ENCODE data around the gene SART3. TPM values are rescaled to one million over a fixed set of nuclear protein-coding genes. Genes with fewer than 3 reads are reported as not detected.

The SART3 gene
- total RNA-seq: 100 to 1,000 TPM in 1 of 5 donors, 10 to 100 TPM in 4; 47.2 to 106 (median 56.2) TPM
- polyA plus RNA-seq: 10 to 100 TPM; 11.7 to 12.4 (median 12.0) TPM
- long read RNA-seq, donor 1, partial matches to known transcripts: 0 of 2 reads
- long read RNA-seq, donor 1, other reads (novel, unspliced or antisense): 0 of 2 reads
- long read RNA-seq, donor 2, full-length matches to known transcripts: 4 of 4 reads
- long read RNA-seq, donor 2, partial matches to known transcripts: 0 of 4 reads
- long read RNA-seq, donor 2, other reads (novel, unspliced or antisense): 0 of 4 reads
- long read RNA-seq, donor 3, full-length matches to known transcripts: 1 of 1 reads
- long read RNA-seq, donor 3, partial matches to known transcripts: 0 of 1 reads
- long read RNA-seq, donor 3, other reads (novel, unspliced or antisense): 0 of 1 reads
- long read RNA-seq, donor 4, full-length matches to known transcripts: 1 of 1 reads
- long read RNA-seq, donor 4, partial matches to known transcripts: 0 of 1 reads
- long read RNA-seq, donor 4, other reads (novel, unspliced or antisense): 0 of 1 reads
- long read RNA-seq, donor 5, full-length matches to known transcripts: 3 of 3 reads
- long read RNA-seq, donor 5, partial matches to known transcripts: 0 of 3 reads
- long read RNA-seq, donor 5, other reads (novel, unspliced or antisense): 0 of 3 reads
- long read RNA-seq, donor 6, full-length matches to known transcripts: 8 of 14 reads
- long read RNA-seq, donor 6, partial matches to known transcripts: 6 of 14 reads
- long read RNA-seq, donor 6, other reads (novel, unspliced or antisense): 0 of 14 reads
- long read RNA-seq, donor 7: 0 reads
- long read RNA-seq, donor 8, full-length matches to known transcripts: 2 of 2 reads
- long read RNA-seq, donor 8, partial matches to known transcripts: 0 of 2 reads
- long read RNA-seq, donor 8, other reads (novel, unspliced or antisense): 0 of 2 reads
- long read RNA-seq, donor 9, partial matches to known transcripts: 147 of 148 reads
- long read RNA-seq, donor 9, other reads (novel, unspliced or antisense): 0 of 148 reads
- long read RNA-seq, donor 10, full-length matches to known transcripts: 2 of 2 reads
- long read RNA-seq, donor 10, partial matches to known transcripts: 0 of 2 reads
- long read RNA-seq, donor 10, other reads (novel, unspliced or antisense): 0 of 2 reads

- TF ChIP-seq POLR2AphosphoS5 (IDR thresholded peaks at IDR 0.05) (peak; percentile 73 to 84 (median 83)), CTCF (IDR thresholded peaks at IDR 0.05) (no peak)
- 0 to 1% (median 0%) methylated on average over 51 to 57 of the region's 57 CpGs for WGBS, 5 donors
- intact Hi-C loops (cut with DNase I; ENCODE audit: low total_unique reads): loop anchor here (10.0 kb wide), 1 partner anchor 244 kb away; no protein-coding TSS in a partner anchor
- no peaks in the 10 kb centered on the region for H3K27me3 ChIP-seq
- H3K4me3 ChIP-seq: peak within 1 kb of the TSS; percentile 88 to 99 (median 97)
- peaks cover 38 to 82% (median 74%) of the 10 kb centered on the region in 4 donors for H3K4me1 ChIP-seq
- peak within 1 kb of the TSS; percentile 87 to 96 (median 89) for H3K27ac ChIP-seq
- peaks cover 8 to 43% (median 28%) of the 10 kb centered on the region in 4 donors for H3K36me3 ChIP-seq
- H3K9me3 ChIP-seq: no peaks in the 10 kb centered on the region
- DNase-seq: peak; percentile 75 to 96
Observed at GRCh38 chr12:108560752-108561719, at the start of gene SART3. Gene SART3, minus strand, starts transcription at chr12:108561173. Its CDS starts 19 bp downstream, at chr12:108561154.

GRCh38 chr12:108610336-108610815, 49.4 kb upstream of the SART3 start:
- Histone ChIP-seq H3K27ac (peak overlapping the region in 1 of 5 donors; percentile 42), H3K36me3 (no peaks in the 10 kb centered on the region), H3K9me3 (no peaks in the 10 kb centered on the region), H3K4me1 (peaks cover 0 to 20% (median 7%) of the 10 kb centered on the region in 4 donors), H3K4me3 (no peak overlapping the region), H3K27me3 (peaks cover 0 to 8% (median 3%) of the 10 kb centered on the region in 3 donors)
- WGBS, 5 donors: 68 to 84% (median 71%) methylated on average over 8 of the region's 8 CpGs
- intact Hi-C loops (cut with DNase I; ENCODE audit: low total_unique reads): no loop called here
- no peak for DNase-seq
- TF ChIP-seq POLR2AphosphoS5 (IDR thresholded peaks at IDR 0.05): no peak

GRCh38 chr12:108609537-108610335, 48.8 kb upstream of the SART3 start:
- H3K4me3 ChIP-seq: no peak overlapping the region
- peaks cover 0 to 8% (median 3%) of the 10 kb centered on the region in 3 donors for H3K27me3 ChIP-seq
- intact Hi-C loops (cut with DNase I; ENCODE audit: low total_unique reads): no loop called here
- H3K4me1 ChIP-seq: peaks cover 0 to 20% (median 7%) of the 10 kb centered on the region in 4 donors
- H3K27ac ChIP-seq: peak overlapping the region in 3 of 5 donors; percentile 19 to 46 (median 42)
- peak in 2 of 3 donors; percentile 66 to 72 for TF ChIP-seq POLR2AphosphoS5 (IDR thresholded peaks at IDR 0.05)
- TF ChIP-seq EP300 (IDR thresholded peaks at IDR 0.05): no peak
- no peaks in the 10 kb centered on the region for H3K36me3 ChIP-seq
- no peaks in the 10 kb centered on the region for H3K9me3 ChIP-seq
- 46 to 62% (median 57%) methylated on average over 13 to 21 of the region's 21 CpGs for WGBS, 5 donors
- DNase-seq: peak; percentile 50 to 94

- TF ChIP-seq EP300 (IDR thresholded peaks at IDR 0.05) (no peak), POLR2AphosphoS5 (IDR thresholded peaks at IDR 0.05) (no peak), CTCF (IDR thresholded peaks at IDR 0.05) (no peak)
- H3K27me3 ChIP-seq: peaks cover 0 to 8% (median 3%) of the 10 kb centered on the region in 3 donors
- 78 to 85% (median 81%) methylated on average over 2 to 5 of the region's 5 CpGs for WGBS, 5 donors
- H3K4me1 ChIP-seq: peaks cover 0 to 19% (median 8%) of the 10 kb centered on the region in 4 donors
- H3K27ac ChIP-seq: no peak overlapping the region
- no peaks in the 10 kb centered on the region for H3K9me3 ChIP-seq
- H3K4me3 ChIP-seq: no peak overlapping the region
- intact Hi-C loops (cut with DNase I; ENCODE audit: low total_unique reads): no loop called here
- no peaks in the 10 kb centered on the region for H3K36me3 ChIP-seq
- no peak for DNase-seq
Observed at GRCh38 chr12:108608616-108609015, 47.6 kb upstream of the SART3 start.
